ENCODE measurements around the gene SMCHD1. TPM values are rescaled to one million over a fixed set of nuclear protein-coding genes. Genes with fewer than 3 reads are reported as not detected.

Gene SMCHD1
- total RNA-seq, 6 experiments from 2014 or later, result 13.9 to 31.0 (median 17.3) TPM

DNA sequence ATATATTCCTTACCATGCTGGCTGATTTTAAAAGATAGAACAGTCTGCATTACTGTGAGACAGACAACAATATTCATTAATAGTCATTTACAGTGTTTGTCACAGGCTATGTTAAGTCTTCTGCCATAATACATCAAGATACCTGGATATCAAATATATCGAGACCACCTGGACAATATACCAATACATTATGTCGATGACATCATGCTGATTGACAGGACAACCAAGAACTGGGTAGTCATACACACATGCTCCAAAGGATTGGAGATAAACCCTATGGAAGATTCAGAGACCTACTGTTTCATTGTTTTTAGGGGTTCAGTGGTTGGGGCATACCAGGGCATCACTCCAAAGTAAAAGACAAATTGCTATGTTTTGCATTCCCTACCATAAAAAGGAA, 26.5 kb upstream of the SMCHD1 start:
- Histone ChIP-seq H3K9me3 (no peaks in the 10 kb centered on the region), H3K36me3 (no peaks in the 10 kb centered on the region), H3K4me1 (no peaks in the 10 kb centered on the region), H3K27me3 (no peaks in the 10 kb centered on the region), H3K27ac (no peak overlapping the region), H3K4me3 (no peak overlapping the region)
- no peak for ATAC-seq
- 81% methylated on average over 2 of the region's 2 CpGs for WGBS (ENCODE audit: insufficient coverage, low coverage, low lambda C conversion rate, missing lambda C conversion rate)
- no peak for TF ChIP-seq POLR2A (IDR thresholded peaks at IDR 0.05)
- TF ChIP-seq, protein P1, sequence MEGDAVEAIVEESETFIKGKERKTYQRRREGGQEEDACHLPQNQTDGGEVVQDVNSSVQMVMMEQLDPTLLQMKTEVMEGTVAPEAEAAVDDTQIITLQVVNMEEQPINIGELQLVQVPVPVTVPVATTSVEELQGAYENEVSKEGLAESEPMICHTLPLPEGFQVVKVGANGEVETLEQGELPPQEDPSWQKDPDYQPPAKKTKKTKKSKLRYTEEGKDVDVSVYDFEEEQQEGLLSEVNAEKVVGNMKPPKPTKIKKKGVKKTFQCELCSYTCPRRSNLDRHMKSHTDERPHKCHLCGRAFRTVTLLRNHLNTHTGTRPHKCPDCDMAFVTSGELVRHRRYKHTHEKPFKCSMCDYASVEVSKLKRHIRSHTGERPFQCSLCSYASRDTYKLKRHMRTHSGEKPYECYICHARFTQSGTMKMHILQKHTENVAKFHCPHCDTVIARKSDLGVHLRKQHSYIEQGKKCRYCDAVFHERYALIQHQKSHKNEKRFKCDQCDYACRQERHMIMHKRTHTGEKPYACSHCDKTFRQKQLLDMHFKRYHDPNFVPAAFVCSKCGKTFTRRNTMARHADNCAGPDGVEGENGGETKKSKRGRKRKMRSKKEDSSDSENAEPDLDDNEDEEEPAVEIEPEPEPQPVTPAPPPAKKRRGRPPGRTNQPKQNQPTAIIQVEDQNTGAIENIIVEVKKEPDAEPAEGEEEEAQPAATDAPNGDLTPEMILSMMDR (IDR thresholded peaks at IDR 0.05), result no peak
- intact Hi-C loops (cut with DNase I), result no loop called here
- DNase-seq, result no peak

DNA sequence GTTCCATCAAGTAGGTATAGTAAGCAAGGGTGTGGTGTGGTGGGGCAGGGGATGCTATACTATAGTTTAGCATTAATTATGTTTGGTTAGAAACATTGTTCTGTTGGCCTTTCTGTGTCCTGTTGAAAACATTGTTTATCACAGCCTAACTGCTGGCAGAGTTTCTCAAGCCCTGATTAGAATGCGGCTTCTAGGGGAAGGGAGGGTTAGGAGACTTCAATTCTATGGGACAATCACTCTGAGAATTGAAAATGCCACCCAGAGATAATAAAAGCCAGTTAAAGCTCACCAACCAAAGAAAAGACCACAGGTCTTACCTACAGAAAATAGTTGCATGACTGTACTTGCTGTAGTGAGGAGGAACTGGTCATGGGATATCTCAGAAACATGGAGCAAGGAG, 19.9 kb upstream of the SMCHD1 start:
- intact Hi-C loops (cut with DNase I), result no loop called here
- WGBS (ENCODE audit: insufficient coverage, low coverage, low lambda C conversion rate, missing lambda C conversion rate), result 50% methylated on average over 1 of the region's 1 CpG
- no peaks in the 10 kb centered on the region for H3K27me3 ChIP-seq
- peak overlapping the region in 2 of 3 donors; percentile 66 to 68 for H3K27ac ChIP-seq
- no peak overlapping the region for H3K4me3 ChIP-seq
- ATAC-seq (no peak), DNase-seq (no peak)
- no peaks in the 10 kb centered on the region for H3K36me3 ChIP-seq
- no peaks in the 10 kb centered on the region for H3K9me3 ChIP-seq
- no peak for TF ChIP-seq POLR2A (IDR thresholded peaks at IDR 0.05)
- TF ChIP-seq, protein P1 (IDR thresholded peaks at IDR 0.05), result no peak
- H3K4me1 ChIP-seq, result no peaks in the 10 kb centered on the region

DNA sequence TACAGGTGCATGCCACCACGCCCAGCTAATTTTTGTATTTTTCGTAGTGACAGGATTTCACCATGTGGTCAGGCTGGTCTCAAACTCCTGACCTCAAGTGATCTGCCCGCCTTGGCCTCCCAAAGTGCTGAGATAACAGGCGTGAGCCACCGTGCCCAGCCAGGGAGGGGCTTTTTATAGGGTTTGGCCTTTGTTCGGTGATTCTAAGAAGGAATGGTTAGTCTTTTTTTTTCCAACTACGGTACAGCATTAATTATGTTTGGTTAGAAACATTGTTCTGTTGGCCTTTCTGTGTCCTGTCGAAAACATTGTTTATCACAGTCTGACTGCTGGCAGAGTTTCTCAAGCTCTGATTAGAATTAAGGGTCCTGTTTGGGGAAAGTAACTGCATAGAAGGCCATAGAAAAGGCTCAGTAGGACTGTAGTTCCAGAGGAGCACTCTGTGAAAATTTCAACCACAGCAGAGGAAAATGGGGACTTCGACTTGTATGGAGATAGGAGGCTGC, 19.3 kb upstream of the SMCHD1 start:
- peak overlapping the region; percentile 66 to 70 (median 68) for H3K27ac ChIP-seq
- WGBS (ENCODE audit: insufficient coverage, low coverage, low lambda C conversion rate, missing lambda C conversion rate), result 47% methylated on average over 9 of the region's 9 CpGs
- no peaks in the 10 kb centered on the region for H3K27me3 ChIP-seq
- H3K36me3 ChIP-seq, result no peaks in the 10 kb centered on the region
- DNase-seq, result no peak
- no peak for ATAC-seq
- no peak overlapping the region for H3K4me3 ChIP-seq
- H3K9me3 ChIP-seq, result no peaks in the 10 kb centered on the region
- intact Hi-C loops (cut with DNase I), result no loop called here
- H3K4me1 ChIP-seq, result peaks cover 0 to 1% (median 0%) of the 10 kb centered on the region in 4 donors
- TF ChIP-seq, protein P1 (IDR thresholded peaks at IDR 0.05), result no peak
- TF ChIP-seq POLR2A (IDR thresholded peaks at IDR 0.05), result no peak

DNA sequence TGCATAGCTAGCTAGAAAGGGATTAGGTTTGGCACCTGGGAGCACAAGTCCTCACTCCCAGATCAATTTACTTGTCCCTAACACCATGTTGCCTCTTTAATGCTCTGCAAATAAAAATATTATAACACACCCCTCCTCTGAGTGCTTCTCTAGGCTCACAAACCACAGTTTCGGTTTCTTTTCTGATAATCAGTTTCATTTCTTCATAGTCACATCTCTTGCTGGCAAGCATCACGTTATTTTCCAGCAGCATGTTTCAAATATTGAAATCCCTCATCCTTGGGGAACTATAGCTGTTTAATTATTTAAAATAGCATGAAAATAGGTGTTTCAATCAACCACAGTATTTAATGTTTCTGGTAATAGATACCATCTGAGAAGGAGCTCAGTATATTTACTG, 13.9 kb upstream of the SMCHD1 start:
- Histone ChIP-seq H3K36me3 (no peaks in the 10 kb centered on the region), H3K4me3 (no peak overlapping the region), H3K4me1 (peaks cover 0 to 5% (median 0%) of the 10 kb centered on the region in 4 donors), H3K9me3 (no peaks in the 10 kb centered on the region), H3K27ac (peak overlapping the region in 2 of 3 donors; percentile 20 to 42), H3K27me3 (no peaks in the 10 kb centered on the region)
- 3% methylated on average over 2 of the region's 2 CpGs for WGBS (ENCODE audit: insufficient coverage, low coverage, low lambda C conversion rate, missing lambda C conversion rate)
- DNase-seq (no peak), ATAC-seq (peak; percentile 59 to 79 (median 70))
- TF ChIP-seq POLR2A (IDR thresholded peaks at IDR 0.05), result no peak
- TF ChIP-seq, protein P1 (IDR thresholded peaks at IDR 0.05), result no peak
- intact Hi-C loops (cut with DNase I), result no loop called here

DNA sequence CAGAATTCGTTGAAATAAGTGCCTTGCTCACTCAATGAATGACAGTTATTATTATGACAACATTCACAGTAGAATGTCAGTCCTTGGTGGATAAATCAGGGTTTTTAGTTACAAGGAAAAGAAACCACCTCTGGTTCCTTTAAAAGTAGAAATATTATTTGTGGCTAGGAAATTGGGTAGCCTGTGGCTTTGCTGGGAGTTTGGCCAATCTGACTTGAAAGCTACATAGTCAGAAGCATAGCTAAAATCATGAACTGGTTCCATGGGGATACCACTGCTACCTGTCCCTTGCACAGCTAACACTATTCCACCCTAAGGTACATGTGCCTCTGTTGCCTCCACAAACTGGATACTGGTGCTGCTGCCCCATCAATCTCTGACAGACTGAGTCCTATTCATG, 12.8 kb upstream of the SMCHD1 start:
- no peaks in the 10 kb centered on the region for H3K36me3 ChIP-seq
- 50% methylated on average over 1 of the region's 1 CpG for WGBS (ENCODE audit: insufficient coverage, low coverage, low lambda C conversion rate, missing lambda C conversion rate)
- no peak overlapping the region for H3K4me3 ChIP-seq
- DNase-seq (no peak), ATAC-seq (no peak)
- H3K4me1 ChIP-seq, result peaks cover 0 to 5% (median 0%) of the 10 kb centered on the region in 4 donors
- H3K9me3 ChIP-seq, result no peaks in the 10 kb centered on the region
- intact Hi-C loops (cut with DNase I), result no loop called here
- no peak overlapping the region for H3K27ac ChIP-seq
- H3K27me3 ChIP-seq, result no peaks in the 10 kb centered on the region
- TF ChIP-seq, protein P1 (IDR thresholded peaks at IDR 0.05), result no peak
- no peak for TF ChIP-seq POLR2A (IDR thresholded peaks at IDR 0.05)

All from right lobe of liver (tissue), 6 donors.